Body of pancreas (tissue), 4 donors: ENCODE results near the gene LTB4R. TPM values are rescaled to one million over a fixed set of nuclear protein-coding genes. Genes with fewer than 3 reads are reported as not detected.

Experiments used
- ATAC-seq: fragments of 150-250 bp; one replicate; pipeline ENCODE4 v1.9.1; 2016
- DNase-seq, 4 donors: peaks; one replicate each; pipeline ENCODE4 v3.0.0-alpha.2; 2019
- H3K27ac ChIP-seq, 4 donors: fragments of 200-600 bp; sonication (generic); 1 replicate in 3 of 4; 2 replicates in 1 of 4; pipeline versions ENCODE4 v1.5.1 to v1.6.1; 2016 to 2019; ENCODE audit warnings: mild to moderate bottlenecking in 1 of 4, mixed read lengths in 1 of 4, moderate library complexity in 1 of 4
- H3K27me3 ChIP-seq, 2 donors: fragments of 200-600 bp; sonication (generic); one replicate each; pipeline ENCODE4 v1.6.0; 2016; ENCODE audit warnings: mild to moderate bottlenecking in 1 of 2
- H3K36me3 ChIP-seq, 2 donors: fragments of 200-600 bp; sonication (generic); replicated peaks in 1 of 2; 2 replicates each; pipeline ENCODE4 v1.5.1; 2016; ENCODE audit warnings: low read depth in 2 of 2; ENCODE audit not compliant: insufficient read depth in 1 of 2
- H3K4me1 ChIP-seq: fragments of 200-600 bp; sonication (generic); one replicate; pipeline ENCODE4 v1.6.0; 2016
- H3K4me3 ChIP-seq, 2 donors: fragments of 200-600 bp; sonication (generic); 1 replicate in 1 of 2; 2 replicates in 1 of 2; pipeline ENCODE4 v1.5.1; 2016 to 2019
- H3K9me3 ChIP-seq, 3 donors: fragments of 200-600 bp; sonication (generic); 1 replicate in 2 of 3; 2 replicates in 1 of 3; pipeline ENCODE4 v1.5.1; 2016
- POLR2A ChIP-seq, 3 donors: fragments of 450-650 bp; IDR thresholded peaks; one replicate each; pipeline ENCODE4 v1.6.1; 2016; ENCODE audit warnings: antibody characterized with exemption in 3 of 3, mild to moderate bottlenecking in 2 of 3
- WGBS, 2 donors: methylation state at CpG; one replicate each; pipeline ENCODE4 v1.1.5; 2017; 5-methylcytosine and 5-hydroxymethylcytosine counted together
- intact Hi-C: fragments of 100-400 bp; cut with DNase I; formaldehyde crosslinking; loops from one replicate; pipeline ENCODE4 v1.15.1; 2023
- total RNA-seq, 2 donors: library from RNA; depleted of rRNA; stranded (reverse); fragments of >200 nt; gene quantifications; one replicate each; pipeline ENCODE4 v1.1.0, GENCODE V29; 2016
- TF ChIP-seq, protein P1 (sequence below), 7 experiments: fragments of 450-650 bp in 4 of 7; fragments of 200-600 bp in 3 of 7; sonication (generic) in 3 of 7; IDR thresholded peaks; one replicate each; pipeline ENCODE4 v1.5.1; 2016 to 2019; ENCODE audit warnings: antibody characterized with exemption in 7 of 7

LTB4R gene, protein sequence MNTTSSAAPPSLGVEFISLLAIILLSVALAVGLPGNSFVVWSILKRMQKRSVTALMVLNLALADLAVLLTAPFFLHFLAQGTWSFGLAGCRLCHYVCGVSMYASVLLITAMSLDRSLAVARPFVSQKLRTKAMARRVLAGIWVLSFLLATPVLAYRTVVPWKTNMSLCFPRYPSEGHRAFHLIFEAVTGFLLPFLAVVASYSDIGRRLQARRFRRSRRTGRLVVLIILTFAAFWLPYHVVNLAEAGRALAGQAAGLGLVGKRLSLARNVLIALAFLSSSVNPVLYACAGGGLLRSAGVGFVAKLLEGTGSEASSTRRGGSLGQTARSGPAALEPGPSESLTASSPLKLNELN
- total RNA-seq = 1 to 10 TPM; 3.6 to 9.1 TPM

DNA sequence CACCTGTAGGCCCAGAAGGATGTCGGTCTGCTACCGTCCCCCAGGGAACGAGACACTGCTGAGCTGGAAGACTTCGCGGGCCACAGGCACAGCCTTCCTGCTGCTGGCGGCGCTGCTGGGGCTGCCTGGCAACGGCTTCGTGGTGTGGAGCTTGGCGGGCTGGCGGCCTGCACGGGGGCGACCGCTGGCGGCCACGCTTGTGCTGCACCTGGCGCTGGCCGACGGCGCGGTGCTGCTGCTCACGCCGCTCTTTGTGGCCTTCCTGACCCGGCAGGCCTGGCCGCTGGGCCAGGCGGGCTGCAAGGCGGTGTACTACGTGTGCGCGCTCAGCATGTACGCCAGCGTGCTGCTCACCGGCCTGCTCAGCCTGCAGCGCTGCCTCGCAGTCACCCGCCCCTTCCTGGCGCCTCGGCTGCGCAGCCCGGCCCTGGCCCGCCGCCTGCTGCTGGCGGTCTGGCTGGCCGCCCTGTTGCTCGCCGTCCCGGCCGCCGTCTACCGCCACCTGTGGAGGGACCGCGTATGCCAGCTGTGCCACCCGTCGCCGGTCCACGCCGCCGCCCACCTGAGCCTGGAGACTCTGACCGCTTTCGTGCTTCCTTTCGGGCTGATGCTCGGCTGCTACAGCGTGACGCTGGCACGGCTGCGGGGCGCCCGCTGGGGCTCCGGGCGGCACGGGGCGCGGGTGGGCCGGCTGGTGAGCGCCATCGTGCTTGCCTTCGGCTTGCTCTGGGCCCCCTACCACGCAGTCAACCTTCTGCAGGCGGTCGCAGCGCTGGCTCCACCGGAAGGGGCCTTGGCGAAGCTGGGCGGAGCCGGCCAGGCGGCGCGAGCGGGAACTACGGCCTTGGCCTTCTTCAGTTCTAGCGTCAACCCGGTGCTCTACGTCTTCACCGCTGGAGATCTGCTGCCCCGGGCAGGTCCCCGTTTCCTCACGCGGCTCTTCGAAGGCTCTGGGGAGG is at the start of gene LTB4R:
LTB4R (plus strand) TSS at position 857 of the 959 bp plus-strand sequence. CDS start 4,150 bp downstream, outside the sequence.
- peak; percentile 84 to 89 (median 87) for DNase-seq
- TF ChIP-seq, protein P1, sequence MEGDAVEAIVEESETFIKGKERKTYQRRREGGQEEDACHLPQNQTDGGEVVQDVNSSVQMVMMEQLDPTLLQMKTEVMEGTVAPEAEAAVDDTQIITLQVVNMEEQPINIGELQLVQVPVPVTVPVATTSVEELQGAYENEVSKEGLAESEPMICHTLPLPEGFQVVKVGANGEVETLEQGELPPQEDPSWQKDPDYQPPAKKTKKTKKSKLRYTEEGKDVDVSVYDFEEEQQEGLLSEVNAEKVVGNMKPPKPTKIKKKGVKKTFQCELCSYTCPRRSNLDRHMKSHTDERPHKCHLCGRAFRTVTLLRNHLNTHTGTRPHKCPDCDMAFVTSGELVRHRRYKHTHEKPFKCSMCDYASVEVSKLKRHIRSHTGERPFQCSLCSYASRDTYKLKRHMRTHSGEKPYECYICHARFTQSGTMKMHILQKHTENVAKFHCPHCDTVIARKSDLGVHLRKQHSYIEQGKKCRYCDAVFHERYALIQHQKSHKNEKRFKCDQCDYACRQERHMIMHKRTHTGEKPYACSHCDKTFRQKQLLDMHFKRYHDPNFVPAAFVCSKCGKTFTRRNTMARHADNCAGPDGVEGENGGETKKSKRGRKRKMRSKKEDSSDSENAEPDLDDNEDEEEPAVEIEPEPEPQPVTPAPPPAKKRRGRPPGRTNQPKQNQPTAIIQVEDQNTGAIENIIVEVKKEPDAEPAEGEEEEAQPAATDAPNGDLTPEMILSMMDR (IDR thresholded peaks at IDR 0.05) = peak; percentile 14 to 67 (median 50)
- peak; percentile 57 to 72 (median 59) for TF ChIP-seq POLR2A (IDR thresholded peaks at IDR 0.05)
- WGBS, 2 donors = 10 to 12% methylated on average over 10 to 86 of the region's 99 CpGs
- intact Hi-C loops = no loop called here
- Histone ChIP-seq H3K4me3 (no peak within 1 kb of the TSS), H3K4me1 (peaks cover 64% of the 10 kb centered on the region), H3K9me3 (no peaks in the 10 kb centered on the region), H3K27ac (peak within 1 kb of the TSS; percentile 79 to 91 (median 86)), H3K36me3 (peaks cover 0 to 2% of the 10 kb centered on the region in 2 donors), H3K27me3 (no peaks in the 10 kb centered on the region)
- ATAC-seq = peak; percentile 85

DNA sequence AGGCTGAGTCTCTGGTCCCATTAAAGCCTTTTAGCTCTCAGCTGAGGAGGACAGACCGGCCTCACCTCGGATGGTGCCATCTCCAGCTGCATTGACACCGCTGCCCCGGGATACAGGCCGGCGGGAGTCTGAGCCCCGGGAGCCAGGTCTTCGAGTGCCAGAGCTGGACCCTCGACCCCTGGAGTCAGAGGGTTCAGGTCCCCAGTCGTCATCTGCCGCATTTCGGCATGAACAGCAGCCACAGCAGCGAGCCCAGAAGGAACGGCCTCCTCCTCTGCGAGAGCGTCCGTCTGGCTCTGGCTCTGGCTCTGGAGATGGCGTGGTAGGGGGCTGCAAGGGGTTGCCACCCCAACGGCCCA is 49.4 kb upstream of the LTB4R start:
- no peak overlapping the region for H3K27ac ChIP-seq

DNA sequence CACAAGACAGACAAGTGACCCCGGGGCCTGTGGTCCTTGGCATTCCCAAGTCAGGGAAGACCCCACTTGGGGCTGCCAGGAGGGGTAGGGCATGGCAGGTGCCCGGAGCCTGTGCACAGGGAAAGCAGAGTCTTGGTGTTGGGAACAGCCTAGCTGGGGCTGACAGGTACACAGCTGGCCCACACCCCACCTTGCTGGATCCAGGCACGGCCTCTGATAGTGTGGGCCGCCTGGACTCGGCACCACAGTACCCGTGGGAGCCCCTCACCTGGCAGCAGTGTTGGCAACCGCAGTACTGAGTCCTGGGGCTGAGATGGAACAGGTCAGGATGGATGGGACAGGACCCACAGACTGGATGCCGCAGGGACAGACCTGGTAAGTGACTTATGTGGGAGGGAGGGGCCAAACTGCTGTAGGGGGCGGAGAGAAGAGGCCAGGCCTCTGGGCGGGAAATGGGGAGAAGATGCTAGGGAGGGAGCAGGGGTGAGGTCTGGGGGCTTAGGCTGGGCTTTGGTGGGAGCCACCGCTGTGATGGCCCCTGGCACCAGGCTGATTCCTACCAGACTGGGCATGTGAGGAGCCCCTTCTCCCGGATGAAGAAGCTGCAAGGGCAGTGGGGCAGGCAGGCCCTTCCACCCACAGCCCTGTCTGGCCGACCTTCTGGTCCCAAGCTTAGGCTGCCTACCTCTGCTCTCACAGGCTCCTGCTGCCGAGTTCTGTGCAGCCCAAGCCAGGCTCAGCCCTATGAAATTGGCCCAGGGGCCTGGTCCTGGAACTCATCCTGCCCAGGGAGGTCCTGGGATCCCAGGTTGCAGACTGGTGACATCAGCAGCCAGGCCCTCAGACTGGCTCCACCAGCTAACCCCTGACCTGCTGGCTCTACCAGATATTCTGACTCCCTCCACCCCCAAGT is 48.2 kb upstream of the LTB4R start, which contains the start of gene TGM1:
TGM1 (minus strand) TSS at position 357 of the 913 bp plus-strand sequence. CDS start 825 bp downstream, outside the sequence.
- Histone ChIP-seq H3K27ac (no peak within 1 kb of the TSS), H3K27me3 (no peaks in the 10 kb centered on the region), H3K4me1 (peaks cover 15% of the 10 kb centered on the region), H3K9me3 (no peaks in the 10 kb centered on the region), H3K4me3 (no peak within 1 kb of the TSS), H3K36me3 (peaks cover 0 to 12% of the 10 kb centered on the region in 2 donors)
- intact Hi-C loops = no loop called here
- ATAC-seq = no peak
- DNase-seq = no peak
- WGBS, 2 donors = 58 to 87% methylated on average over 11 to 14 of the region's 14 CpGs
- no peak for TF ChIP-seq POLR2A (IDR thresholded peaks at IDR 0.05)
- TF ChIP-seq, protein P1 (IDR thresholded peaks at IDR 0.05) = no peak

More for the DNA sequence above, 49.4 kb upstream of the LTB4R start:
- H3K36me3 ChIP-seq = peaks cover 0 to 4% of the 10 kb centered on the region in 2 donors
- no peak overlapping the region for H3K4me3 ChIP-seq
- no peaks in the 10 kb centered on the region for H3K27me3 ChIP-seq
- ATAC-seq = no peak
- intact Hi-C loops = no loop called here
- TF ChIP-seq, protein P1 (IDR thresholded peaks at IDR 0.05) = no peak
- TF ChIP-seq POLR2A (IDR thresholded peaks at IDR 0.05) = no peak
- peaks cover 15% of the 10 kb centered on the region for H3K4me1 ChIP-seq
- WGBS, 2 donors = 85 to 93% methylated on average over 9 to 16 of the region's 19 CpGs
- no peak for DNase-seq
- H3K9me3 ChIP-seq = no peaks in the 10 kb centered on the region

DNA sequence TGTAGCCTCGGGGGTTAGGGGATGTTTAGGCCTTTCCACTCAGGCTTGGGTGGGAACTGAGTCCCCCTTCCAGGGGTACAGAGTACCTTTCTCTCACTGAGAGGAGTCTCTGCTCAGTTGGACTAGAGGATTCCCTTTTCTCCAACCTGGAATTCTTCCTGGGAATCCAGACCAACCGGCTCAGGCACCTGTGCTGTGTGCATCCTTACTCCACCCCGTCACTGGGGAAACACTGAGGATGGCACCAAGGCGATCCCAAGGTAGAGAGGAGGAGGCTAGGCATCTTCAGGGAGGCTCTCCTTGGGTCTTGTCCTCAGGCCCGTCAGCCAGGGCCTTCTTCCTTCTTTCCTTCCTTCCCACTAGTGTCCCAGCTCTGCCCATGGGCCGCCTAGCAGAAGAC is 47.5 kb upstream of the LTB4R start:
- ATAC-seq (no peak), DNase-seq (no peak)
- Histone ChIP-seq H3K27ac (no peak overlapping the region), H3K4me3 (no peak overlapping the region), H3K9me3 (no peaks in the 10 kb centered on the region), H3K36me3 (peaks cover 0 to 12% of the 10 kb centered on the region in 2 donors), H3K4me1 (peaks cover 15% of the 10 kb centered on the region), H3K27me3 (no peaks in the 10 kb centered on the region)
- TF ChIP-seq, protein P1 (IDR thresholded peaks at IDR 0.05) = no peak
- no peak for TF ChIP-seq POLR2A (IDR thresholded peaks at IDR 0.05)
- 68% methylated on average over 4 to 6 of the region's 6 CpGs for WGBS, 2 donors
- intact Hi-C loops = no loop called here
